K562 (cell line): Measurements from ENCODE around the gene NMRK2. TPM values are rescaled to one million over a fixed set of nuclear protein-coding genes. Genes with fewer than 3 reads are reported as not detected.
"Not testable (repeated sequence)": the region's sequence is repeated elsewhere in the genome, so short reads cannot be mapped to it uniquely, and the experiment has no call there.

Source experiments
- ATAC-seq: fragments of 200-7000 bp; cut with Tn5 transposase; 3 replicates; pipeline ENCODE4 v1.9.1; 2020; ENCODE audit warnings: moderate library complexity
- BruUV-seq: library from RNA; stranded (reverse); fragments of 400-500 nt; replicated peaks from 2 replicates; lab custom pipeline; 2021; lab: Mats Ljungman, UMichigan
- CTCF ChIA-PET: fragments of 300-600 bp; formaldehyde crosslinking; extraction: SDS; loops from one replicate; lab custom pipeline; 2021; ENCODE audit warnings: low intra/inter-chr PET ratio; lab: Yijun Ruan, JAX
- POLR2A ChIA-PET: fragments of 300-600, 350-650 bp; sonication (Branson Sonifier 250); formaldehyde crosslinking; extraction: SDS; loops from one replicate; lab custom pipeline; 2021; ENCODE audit warnings: antibody characterized with exemption, inconsistent platforms; lab: Yijun Ruan, JAX
- DNase-seq, 4 experiments: peaks; one replicate each; pipeline versions ENCODE4 v3.0.0 to v3.0.0-alpha.2; 2011 to 2018; ENCODE audit warnings: low spot score in 3 of 4, mixed read lengths in 3 of 4; ENCODE audit errors: extremely low read depth in 1 of 4
- FAIRE-seq: peaks from 2 replicates; lab custom pipeline; 2011; peaks lifted over from hg19 to GRCh38; lab: Jason Lieb, UNC
- H2AFZ ChIP-seq: 2 replicates; pipeline ENCODE4 v1.6.0; 2011; ENCODE audit warnings: low read depth, low read length, control low read depth, inconsistent platforms
- H3K27ac ChIP-seq: fragments of 200-600 bp; 3 replicates; pipeline ENCODE4 v1.8.0; 2011; ENCODE audit warnings: low read depth, mild to moderate bottlenecking, control low read depth, inconsistent platforms, low read length, moderate library complexity, mixed read lengths; ENCODE audit errors: extremely low read depth
- H3K27me3 ChIP-seq, 2 experiments: fragments of 300-600 bp in 1 of 2; 2 replicates in 1 of 2; 3 replicates in 1 of 2; pipeline versions ENCODE4 v1.6.0 to v1.8.0; 2011; ENCODE audit warnings: inconsistent platforms in 2 of 2, low read length in 2 of 2, mild to moderate bottlenecking in 1 of 2, mixed read lengths in 1 of 2, moderate library complexity in 1 of 2; ENCODE audit not compliant: control insufficient read depth in 2 of 2, insufficient read depth in 2 of 2
- H3K36me3 ChIP-seq: fragments of 300-600 bp; 3 replicates; pipeline ENCODE4 v1.8.0; 2011; ENCODE audit warnings: mild to moderate bottlenecking, low read length, inconsistent platforms; ENCODE audit not compliant: control insufficient read depth, insufficient read depth
- H3K4me1 ChIP-seq, 2 experiments: fragments of 200-600 bp in 1 of 2; replicated peaks in 1 of 2; 2 replicates in 1 of 2; 3 replicates in 1 of 2; pipeline versions ENCODE4 v1.5.1 to v1.8.0; 2011; ENCODE audit warnings: inconsistent platforms in 2 of 2, low read length in 2 of 2, mild to moderate bottlenecking in 1 of 2, mixed read lengths in 1 of 2, moderate library complexity in 1 of 2; ENCODE audit not compliant: control insufficient read depth in 2 of 2, insufficient read depth in 2 of 2
- H3K4me2 ChIP-seq: 2 replicates; pipeline ENCODE4 v1.6.1; 2011; ENCODE audit warnings: low read length, control low read depth, inconsistent platforms, mixed read lengths; ENCODE audit not compliant: insufficient read depth
- H3K4me3 ChIP-seq: fragments of 200-600 bp; sonication (generic), shearing (Covaris generic); 2 replicates; pipeline ENCODE4 v1.5.1; 2016; ENCODE audit warnings: control low read depth, inconsistent platforms
- H3K79me2 ChIP-seq: fragments of 200-600 bp; 3 replicates; pipeline ENCODE4 v1.8.0; 2011; ENCODE audit warnings: low read length, inconsistent platforms; ENCODE audit not compliant: control insufficient read depth, insufficient read depth
- H3K9ac ChIP-seq, 2 experiments: 2 replicates each; pipeline versions ENCODE4 v1.6.0 to v1.6.1; 2011; ENCODE audit warnings: low read depth in 2 of 2, low read length in 2 of 2, control low read depth in 1 of 2, inconsistent platforms in 1 of 2, mild to moderate bottlenecking in 1 of 2, mixed read lengths in 1 of 2; ENCODE audit not compliant: insufficient read depth in 1 of 2
- H3K9me1 ChIP-seq: one replicate; pipeline ENCODE4 v1.6.0; 2011; ENCODE audit warnings: inconsistent platforms, mild to moderate bottlenecking, low read length, moderate library complexity; ENCODE audit not compliant: control insufficient read depth, insufficient read depth
- H3K9me3 ChIP-seq: replicated peaks from 2 replicates; pipeline ENCODE4 v1.5.1; 2011; ENCODE audit warnings: low read depth, low read length, inconsistent platforms; ENCODE audit not compliant: control insufficient read depth, insufficient read depth
- H4K20me1 ChIP-seq: replicated peaks from 2 replicates; pipeline ENCODE4 v1.6.1; 2011; ENCODE audit warnings: low read length, inconsistent platforms, mixed read lengths; ENCODE audit not compliant: control insufficient read depth, insufficient read depth
- HLTF ChIP-seq: fragments of 450-650 bp; IDR thresholded peaks from 2 replicates; pipeline ENCODE4 v1.6.1; 2016
- ZNF384 ChIP-seq: IDR thresholded peaks from 2 replicates; pipeline ENCODE4 v1.6.1; 2012; ENCODE audit warnings: low read depth, low read length, improper control_type of control experiment
- WGBS: fragments of 100-300 bp; shearing (Covaris generic); methylation state at CpG from one replicate; pipeline ENCODE4 v1.1.6; 2016; ENCODE audit warnings: low coverage, mixed read lengths; ENCODE audit not compliant: insufficient coverage; ENCODE audit errors: missing lambda C conversion rate; 5-methylcytosine and 5-hydroxymethylcytosine counted together
- in situ Hi-C: fragments of 300-500 bp; cut with MboI; formaldehyde crosslinking; loops from 4 replicates; pipeline ENCODE4 v1.15.0; 2018; ENCODE audit warnings: inconsistent platforms, mixed read lengths
- intact Hi-C: fragments of 100-400 bp; cut with micrococcal nuclease; formaldehyde crosslinking; loops from 2 replicates; pipeline ENCODE4 v1.14.2; 2022
- polyA plus RNA-seq, 8 experiments: library from polyadenylated mRNA; depleted of rRNA in 4 of 8; stranded (reverse) in 5 of 8; unstranded in 3 of 8; fragments of >200 nt; fragmentation: Nextera tagmentation in 2 of 8; fragmentation: Illumina TruSeq in 1 of 8; extraction: Ambion mirVana in 2 of 8; extraction: Trizol in 1 of 8; gene quantifications; 2 replicates each; pipeline versions ENCODE4 v1.2.1 to v1.2.3, GENCODE V29; 2011 to 2014; ENCODE audit warnings: inconsistent platforms in 1 of 8, missing spikeins in 1 of 8
- total RNA-seq, 7 experiments: library from RNA; depleted of rRNA in 6 of 7; stranded (reverse); fragments of >200 nt in 6 of 7; fragmentation: Illumina TruSeq in 2 of 7; extraction: Trizol in 2 of 7; gene quantifications; 2 replicates each; pipeline versions ENCODE4 v1.2.1 to v1.2.3, GENCODE V29; 2011 to 2021; ENCODE audit warnings: low replicate concordance in 1 of 7

The NMRK2 gene
- total and polyA plus RNA-seq, 9 of the 15 experiments (the other 6 are each of a cell fraction or from before 2014, with no cell fraction given): not detected

- TF ChIP-seq HLTF: no peak
Observed at GRCh38 chr19:3936506-3937442, 3.9 kb downstream of the NMRK2 start (continued).

GRCh38 chr19:3938300-3938950 lies 5.6 kb downstream of the NMRK2 start:
- FAIRE-seq, H3K9ac ChIP-seq, in situ Hi-C loops, H3K36me3 ChIP-seq, H3K4me3 ChIP-seq, H2AFZ ChIP-seq, DNase-seq, H3K27me3 ChIP-seq, ATAC-seq, H3K27ac ChIP-seq, H4K20me1 ChIP-seq, H3K79me2 ChIP-seq, POLR2A ChIA-PET, H3K9me1 ChIP-seq, BruUV-seq, CTCF ChIA-PET, intact Hi-C loops, H3K4me2 ChIP-seq, H3K9me3 ChIP-seq: not testable (repeated sequence)
- peaks cover 0 to 23% of the 10 kb centered on the region in 2 experiments; a peak in 2 of 5 replicates for H3K4me1 ChIP-seq
- TF ChIP-seq ZNF384: peak; percentile 33; the same call in 1 of the 2 replicates
- WGBS: 48% methylated on average over 17 of the region's 22 CpGs
